CD14-positive monocyte (primary cell): Measurements from ENCODE around the gene UPF3A. TPM values are rescaled to one million over a fixed set of nuclear protein-coding genes. Genes with fewer than 3 reads are reported as not detected.
"Not testable (repeated sequence)": the region's sequence is repeated elsewhere in the genome, so short reads cannot be mapped to it uniquely, and the experiment has no call there.

Source experiments
- DNase-seq, 3 donors: peaks; one replicate each; pipeline ENCODE4 v3.0.0-alpha.2; 2011 to 2022
- H2AFZ ChIP-seq: 2 replicates; pipeline ENCODE4 v1.6.0; 2012; ENCODE audit warnings: mild to moderate bottlenecking, low read depth, low read length, inconsistent platforms; ENCODE audit not compliant: insufficient read depth, poor library complexity, severe bottlenecking
- H3K27ac ChIP-seq, 2 donors: 1 replicate in 1 of 2; 2 replicates in 1 of 2; pipeline ENCODE4 v1.5.1; 2012 to 2013; ENCODE audit warnings: low read length in 2 of 2, control low read depth in 1 of 2, inconsistent platforms in 1 of 2, low read depth in 1 of 2, mild to moderate bottlenecking in 1 of 2
- H3K27me3 ChIP-seq, 2 donors: one replicate each; pipeline versions ENCODE4 v1.6.0 to v1.6.1; 2011 to 2013; ENCODE audit warnings: low read length in 2 of 2; ENCODE audit not compliant: control insufficient read depth in 2 of 2, insufficient read depth in 2 of 2
- H3K36me3 ChIP-seq, 2 donors: replicated peaks in 1 of 2; 1 replicate in 1 of 2; 2 replicates in 1 of 2; pipeline versions ENCODE4 v1.5.1 to v1.6.1; 2012 to 2013; ENCODE audit warnings: low read length in 2 of 2, control low read depth in 1 of 2, inconsistent platforms in 1 of 2, mild to moderate bottlenecking in 1 of 2; ENCODE audit not compliant: insufficient read depth in 2 of 2, control insufficient read depth in 1 of 2
- H3K4me1 ChIP-seq, 2 donors: 1 replicate in 1 of 2; 2 replicates in 1 of 2; pipeline versions ENCODE4 v1.5.1 to v1.6.1; 2012 to 2013; ENCODE audit warnings: low read length in 2 of 2, control low read depth in 1 of 2, inconsistent platforms in 1 of 2, mild to moderate bottlenecking in 1 of 2, moderate library complexity in 1 of 2; ENCODE audit not compliant: insufficient read depth in 2 of 2, control insufficient read depth in 1 of 2
- H3K4me2 ChIP-seq: replicated peaks from 2 replicates; pipeline ENCODE3; 2012; ENCODE audit warnings: low read length, moderate library complexity, mild to moderate bottlenecking; ENCODE audit not compliant: poor library complexity, severe bottlenecking; ENCODE audit errors: extremely low read depth
- H3K4me3 ChIP-seq, 3 experiments: fragments of 200-600 bp in 1 of 3; sonication (generic) in 1 of 3; replicated peaks in 1 of 3; 1 replicate in 2 of 3; 2 replicates in 1 of 3; pipeline ENCODE4 v1.5.1; 2011 to 2013; ENCODE audit warnings: low read length in 3 of 3, mild to moderate bottlenecking in 3 of 3, control low read depth in 2 of 3, low read depth in 2 of 3, inconsistent platforms in 1 of 3, moderate library complexity in 1 of 3
- H3K79me2 ChIP-seq: 2 replicates; pipeline ENCODE4 v1.6.0; 2012; ENCODE audit warnings: mild to moderate bottlenecking, control low read depth, inconsistent platforms, low read length, moderate library complexity; ENCODE audit not compliant: insufficient read depth
- H3K9ac ChIP-seq: 2 replicates; pipeline ENCODE4 v1.6.0; 2017; ENCODE audit warnings: low read length, mild to moderate bottlenecking; ENCODE audit not compliant: insufficient read depth, poor library complexity, severe bottlenecking
- H3K9me3 ChIP-seq, 2 donors: replicated peaks in 1 of 2; 1 replicate in 1 of 2; 2 replicates in 1 of 2; pipeline versions ENCODE4 v1.5.1 to v1.6.1; 2012 to 2013; ENCODE audit warnings: low read length in 2 of 2, control low read depth in 1 of 2; ENCODE audit not compliant: control insufficient read depth in 1 of 2, insufficient read depth in 1 of 2
- H4K20me1 ChIP-seq: 2 replicates; pipeline ENCODE4 v1.6.0; 2012; ENCODE audit warnings: mild to moderate bottlenecking, low read length, control low read depth, moderate library complexity; ENCODE audit not compliant: insufficient read depth
- H3K27ac Mint-ChIP-seq, 7 donors: one replicate each; pipeline ENCODE4 v1.8.0; 2020; ENCODE audit warnings: mild to moderate bottlenecking in 7 of 7, mixed read lengths in 7 of 7, moderate library complexity in 6 of 7, inconsistent platforms in 2 of 7
- H3K27me3 Mint-ChIP-seq, 3 donors: one replicate each; pipeline ENCODE4 v1.8.0; 2021 to 2022; ENCODE audit warnings: low read depth in 3 of 3, mild to moderate bottlenecking in 3 of 3, mixed read lengths in 3 of 3, moderate library complexity in 3 of 3, inconsistent platforms in 1 of 3
- H3K36me3 Mint-ChIP-seq, 2 donors: one replicate each; pipeline ENCODE4 v1.8.0; 2020; ENCODE audit warnings: mixed read lengths in 2 of 2, inconsistent platforms in 1 of 2, mild to moderate bottlenecking in 1 of 2
- H3K4me1 Mint-ChIP-seq: one replicate; pipeline ENCODE4 v1.8.0; 2020; ENCODE audit warnings: mild to moderate bottlenecking, mixed read lengths
- H3K4me3 Mint-ChIP-seq, 2 donors: one replicate each; pipeline ENCODE4 v1.8.0; 2020; ENCODE audit warnings: mild to moderate bottlenecking in 2 of 2, mixed read lengths in 2 of 2, moderate library complexity in 1 of 2
- H3K9me3 Mint-ChIP-seq, 7 donors: one replicate each; pipeline ENCODE4 v1.8.0; 2020 to 2022; ENCODE audit warnings: mixed read lengths in 7 of 7, mild to moderate bottlenecking in 6 of 7, moderate library complexity in 6 of 7, inconsistent platforms in 2 of 7
- WGBS: methylation state at CpG from one replicate; pipeline ENCODE4 v1.1.5; 2013; ENCODE audit warnings: missing lambda C conversion rate; ENCODE audit not compliant: insufficient coverage; 5-methylcytosine and 5-hydroxymethylcytosine counted together
- intact Hi-C, 2 donors: fragments of 100-400 bp; cut with micrococcal nuclease; formaldehyde crosslinking; loops; one replicate each; pipeline versions ENCODE4 v1.15.0 to v1.15.1; 2023
- polyA plus RNA-seq, 3 donors: library from polyadenylated mRNA; depleted of rRNA in 1 of 3; unstranded in 2 of 3; stranded (reverse) in 1 of 3; fragments of 300-500 nt in 2 of 3; fragments of >200 nt in 1 of 3; fragmentation: Illumina TruSeq in 2 of 3; gene quantifications; 1 replicate in 2 of 3; 2 replicates in 1 of 3; pipeline ENCODE4 v1.2.3, GENCODE V29; 2012 to 2021
- small RNA-seq: library from RNA; depleted of rRNA; stranded (forward); fragments of <200 nt; gene quantifications from one replicate; pipeline ENCODE3, GENCODE V24; 2012; ENCODE audit warnings: low read depth; ENCODE audit not compliant: insufficient read length
- TF ChIP-seq, protein P1 (sequence below): fragments of 200-600 bp; IDR thresholded peaks from one replicate; pipeline ENCODE4 v1.8.0; 2022; ENCODE audit warnings: antibody characterized with exemption, mild to moderate bottlenecking

Gene UPF3A
- polyA plus RNA-seq, 3 donors = 6.1 to 39.1 (median 7.0) TPM

DNA sequence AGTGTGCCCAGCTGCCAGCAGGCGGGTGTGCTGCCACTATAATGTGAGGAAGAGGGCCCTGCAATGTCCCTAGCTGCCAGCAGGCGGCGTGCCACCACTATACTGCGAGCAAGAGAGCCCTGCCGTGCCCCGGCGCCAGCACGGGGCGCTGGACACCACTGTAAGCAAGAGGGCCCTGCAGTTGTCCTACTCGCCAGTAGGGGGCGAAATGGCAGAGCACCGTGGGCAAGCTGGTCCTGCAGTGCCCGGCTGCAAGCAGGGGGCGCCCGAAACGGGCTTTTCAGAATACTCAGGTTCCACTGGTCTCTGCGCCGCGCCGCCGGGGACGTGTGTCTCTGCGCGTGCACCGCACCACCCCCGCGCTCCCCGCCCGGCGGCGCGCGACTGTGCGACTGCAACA lies 71.4 kb downstream of the UPF3A start:
- H3K79me2 ChIP-seq, intact Hi-C loops, H3K4me1 Mint-ChIP-seq, H3K27ac Mint-ChIP-seq, H3K27ac ChIP-seq, H3K4me1 ChIP-seq, H3K36me3 Mint-ChIP-seq, H3K9me3 ChIP-seq, H3K4me3 ChIP-seq, H3K27me3 ChIP-seq, H3K4me3 Mint-ChIP-seq, H3K36me3 ChIP-seq, H3K9me3 Mint-ChIP-seq, H4K20me1 ChIP-seq, H2AFZ ChIP-seq, DNase-seq, H3K4me2 ChIP-seq, H3K9ac ChIP-seq: not testable (repeated sequence)
- peaks cover 13 to 29% (median 17%) of the 10 kb centered on the region in 3 donors for H3K27me3 Mint-ChIP-seq
- 72% methylated on average over 23 of the region's 34 CpGs for WGBS
- TF ChIP-seq, protein P1, sequence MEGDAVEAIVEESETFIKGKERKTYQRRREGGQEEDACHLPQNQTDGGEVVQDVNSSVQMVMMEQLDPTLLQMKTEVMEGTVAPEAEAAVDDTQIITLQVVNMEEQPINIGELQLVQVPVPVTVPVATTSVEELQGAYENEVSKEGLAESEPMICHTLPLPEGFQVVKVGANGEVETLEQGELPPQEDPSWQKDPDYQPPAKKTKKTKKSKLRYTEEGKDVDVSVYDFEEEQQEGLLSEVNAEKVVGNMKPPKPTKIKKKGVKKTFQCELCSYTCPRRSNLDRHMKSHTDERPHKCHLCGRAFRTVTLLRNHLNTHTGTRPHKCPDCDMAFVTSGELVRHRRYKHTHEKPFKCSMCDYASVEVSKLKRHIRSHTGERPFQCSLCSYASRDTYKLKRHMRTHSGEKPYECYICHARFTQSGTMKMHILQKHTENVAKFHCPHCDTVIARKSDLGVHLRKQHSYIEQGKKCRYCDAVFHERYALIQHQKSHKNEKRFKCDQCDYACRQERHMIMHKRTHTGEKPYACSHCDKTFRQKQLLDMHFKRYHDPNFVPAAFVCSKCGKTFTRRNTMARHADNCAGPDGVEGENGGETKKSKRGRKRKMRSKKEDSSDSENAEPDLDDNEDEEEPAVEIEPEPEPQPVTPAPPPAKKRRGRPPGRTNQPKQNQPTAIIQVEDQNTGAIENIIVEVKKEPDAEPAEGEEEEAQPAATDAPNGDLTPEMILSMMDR = peak; percentile 37

DNA sequence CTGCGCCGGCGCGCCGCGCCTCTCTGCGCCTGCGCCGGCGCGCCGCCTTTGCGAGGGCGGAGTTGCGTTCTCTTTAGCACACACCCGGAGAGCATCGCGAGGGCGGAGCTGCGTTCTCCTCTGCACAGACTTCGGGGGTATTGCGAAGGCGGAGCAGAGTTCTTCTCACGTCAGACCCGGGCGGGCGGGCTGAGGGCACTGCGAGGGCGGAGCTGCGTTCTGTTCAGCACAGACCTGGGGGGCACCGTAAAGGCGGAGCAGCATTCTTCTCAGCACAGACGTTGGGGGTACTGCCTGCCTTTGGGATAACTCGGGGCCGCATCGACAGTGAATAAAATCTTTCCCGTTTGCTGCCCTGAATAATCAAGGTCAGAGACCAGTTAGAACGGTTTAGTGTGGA lies 72.0 kb downstream of the UPF3A start:
- H3K27me3 ChIP-seq, DNase-seq, H3K36me3 ChIP-seq, H3K9ac ChIP-seq, H3K27ac Mint-ChIP-seq, H3K4me1 ChIP-seq, intact Hi-C loops, H2AFZ ChIP-seq, H3K4me1 Mint-ChIP-seq, H3K79me2 ChIP-seq, H3K9me3 ChIP-seq, H3K27ac ChIP-seq, H3K9me3 Mint-ChIP-seq, H3K4me3 Mint-ChIP-seq, H3K36me3 Mint-ChIP-seq, H4K20me1 ChIP-seq, H3K4me2 ChIP-seq, H3K4me3 ChIP-seq: not testable (repeated sequence)
- 80% methylated on average over 13 of the region's 38 CpGs for WGBS
- H3K27me3 Mint-ChIP-seq = peaks cover 9 to 24% (median 17%) of the 10 kb centered on the region in 3 donors

Small RNA genes lying within 50 kb of the gene (small RNA-seq; reads per million reads assigned to genes)
- gene MIR4502 (not detected), gene MIR548AR (not detected)

Other genes starting within 250 kb of the UPF3A start
- gene RASA3, start 149.0 kb upstream of the UPF3A start, polyA plus RNA-seq = 10 to 100 TPM in 2 of 3 donors, 1 to 10 TPM in 1; 9.0 to 32.6 (median 16.6) TPM
- under 1 TPM in 1 of 3 donors, not detected in 2; 0.21 TPM for gene CFAP97D2, start 102.3 kb upstream of the UPF3A start, polyA plus RNA-seq
- gene CDC16, start 46.7 kb upstream of the UPF3A start, polyA plus RNA-seq = 10 to 100 TPM; 15.6 to 72.1 (median 21.1) TPM
- gene CHAMP1, start 32.9 kb downstream of the UPF3A start, polyA plus RNA-seq = 10 to 100 TPM in 1 of 3 donors, 1 to 10 TPM in 2; 8.9 to 12.9 (median 9.2) TPM